RKO (cell line): ENCODE results near the gene KRTAP5-8.
"Not testable (repeated sequence)": the region's sequence is repeated elsewhere in the genome, so short reads cannot be mapped to it uniquely, and the experiment has no call there.

Experiments used
- DNase-seq: peaks from one replicate; pipeline ENCODE4 v3.0.0-alpha.2; 2016; ENCODE audit warnings: low spot score

The KRTAP5-8 gene

DNA sequence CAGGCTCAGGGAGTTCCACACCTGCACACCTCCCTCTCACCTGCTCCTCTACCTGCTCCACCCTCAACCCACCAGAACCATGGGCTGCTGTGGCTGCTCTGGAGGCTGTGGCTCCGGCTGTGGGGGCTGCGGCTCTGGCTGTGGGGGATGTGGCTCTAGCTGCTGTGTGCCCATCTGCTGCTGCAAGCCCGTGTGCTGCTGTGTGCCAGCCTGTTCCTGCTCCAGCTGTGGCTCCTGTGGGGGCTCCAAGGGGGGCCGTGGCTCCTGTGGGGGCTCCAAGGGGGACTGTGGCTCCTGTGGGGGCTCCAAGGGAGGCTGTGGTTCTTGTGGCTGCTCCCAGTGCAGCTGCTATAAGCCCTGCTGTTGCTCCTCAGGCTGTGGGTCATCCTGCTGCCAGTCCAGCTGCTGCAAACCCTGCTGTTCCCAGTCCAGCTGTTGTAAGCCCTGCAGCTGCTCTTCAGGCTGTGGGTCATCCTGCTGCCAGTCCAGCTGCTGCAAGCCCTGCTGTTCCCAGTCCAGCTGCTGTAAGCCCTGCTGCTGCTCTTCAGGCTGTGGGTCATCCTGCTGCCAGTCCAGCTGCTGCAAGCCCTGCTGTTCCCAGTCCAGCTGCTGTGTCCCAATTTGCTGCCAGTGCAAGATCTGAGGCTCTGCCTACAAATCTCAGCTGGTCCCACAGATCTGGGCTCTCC, at the start of gene KRTAP5-8:
Gene KRTAP5-8, plus strand, starts transcription at position 49 of the 689 bp plus-strand sequence. Its CDS starts 31 bp downstream, at position 80.
- DNase-seq, result not testable (repeated sequence)

GRCh38 chr11:71488681-71489270, 49.0 kb upstream of the KRTAP5-8 start:
- no peak for DNase-seq

GRCh38 chr11:71489311-71490043, 48.3 kb upstream of the KRTAP5-8 start:
- no peak for DNase-seq

GRCh38 chr11:71490044-71490730, 47.6 kb upstream of the KRTAP5-8 start:
- no peak for DNase-seq

DNA sequence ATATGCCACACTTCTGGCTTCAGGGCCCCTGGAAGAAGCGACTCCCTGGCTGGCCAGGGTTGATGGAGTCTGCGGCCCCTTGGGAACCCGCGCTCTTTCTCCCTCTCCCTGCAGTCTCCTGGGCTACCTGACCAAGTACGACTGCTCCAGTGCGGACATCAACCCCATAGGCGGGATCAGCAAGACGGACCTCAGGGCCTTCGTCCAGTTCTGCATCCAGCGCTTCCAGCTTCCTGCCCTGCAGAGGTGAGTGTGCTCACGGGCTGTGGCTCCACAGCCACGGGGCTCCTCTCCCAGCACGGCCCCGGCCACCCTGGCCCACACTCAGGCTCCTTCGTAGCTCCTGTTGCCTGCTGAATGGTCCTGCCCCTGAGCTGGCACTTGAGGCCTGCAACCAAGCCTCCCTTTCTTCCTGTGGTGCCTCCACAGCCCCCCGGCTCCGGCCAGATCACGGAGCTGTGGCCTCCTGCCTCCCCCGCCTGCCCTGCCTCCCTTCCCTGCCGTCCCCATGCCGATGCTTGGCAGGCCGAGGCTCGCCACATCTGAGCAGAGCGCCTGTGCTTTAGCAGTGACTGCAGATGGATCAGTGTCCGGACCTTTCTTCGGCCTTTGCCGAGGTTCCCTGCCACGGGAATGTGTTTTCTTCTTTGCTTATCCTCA, 47.0 kb upstream of the KRTAP5-8 start:
- DNase-seq, result no peak

GRCh38 chr11:71491531-71491930, 46.3 kb upstream of the KRTAP5-8 start:
- no peak for DNase-seq

DNA sequence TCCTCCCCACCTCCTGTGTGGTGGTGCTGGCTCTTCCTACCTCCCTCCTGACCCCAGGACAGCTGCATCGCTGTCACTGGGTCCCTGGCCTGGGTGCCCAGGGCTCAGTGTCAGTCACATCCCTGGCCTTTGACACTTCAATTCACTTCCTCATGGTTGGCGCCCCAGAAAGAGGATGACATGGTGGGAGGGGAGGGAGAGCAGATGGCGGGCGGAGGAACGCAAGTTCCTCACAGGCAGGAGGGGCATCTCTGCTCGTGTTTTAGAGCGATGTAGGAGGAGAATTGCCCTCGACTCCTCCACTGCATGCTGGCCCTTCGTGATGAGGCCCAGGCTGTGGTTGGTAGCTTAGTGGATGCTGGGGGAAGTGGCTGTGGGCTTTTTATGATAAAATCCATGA, 45.9 kb upstream of the KRTAP5-8 start:
- DNase-seq, result no peak

DNA sequence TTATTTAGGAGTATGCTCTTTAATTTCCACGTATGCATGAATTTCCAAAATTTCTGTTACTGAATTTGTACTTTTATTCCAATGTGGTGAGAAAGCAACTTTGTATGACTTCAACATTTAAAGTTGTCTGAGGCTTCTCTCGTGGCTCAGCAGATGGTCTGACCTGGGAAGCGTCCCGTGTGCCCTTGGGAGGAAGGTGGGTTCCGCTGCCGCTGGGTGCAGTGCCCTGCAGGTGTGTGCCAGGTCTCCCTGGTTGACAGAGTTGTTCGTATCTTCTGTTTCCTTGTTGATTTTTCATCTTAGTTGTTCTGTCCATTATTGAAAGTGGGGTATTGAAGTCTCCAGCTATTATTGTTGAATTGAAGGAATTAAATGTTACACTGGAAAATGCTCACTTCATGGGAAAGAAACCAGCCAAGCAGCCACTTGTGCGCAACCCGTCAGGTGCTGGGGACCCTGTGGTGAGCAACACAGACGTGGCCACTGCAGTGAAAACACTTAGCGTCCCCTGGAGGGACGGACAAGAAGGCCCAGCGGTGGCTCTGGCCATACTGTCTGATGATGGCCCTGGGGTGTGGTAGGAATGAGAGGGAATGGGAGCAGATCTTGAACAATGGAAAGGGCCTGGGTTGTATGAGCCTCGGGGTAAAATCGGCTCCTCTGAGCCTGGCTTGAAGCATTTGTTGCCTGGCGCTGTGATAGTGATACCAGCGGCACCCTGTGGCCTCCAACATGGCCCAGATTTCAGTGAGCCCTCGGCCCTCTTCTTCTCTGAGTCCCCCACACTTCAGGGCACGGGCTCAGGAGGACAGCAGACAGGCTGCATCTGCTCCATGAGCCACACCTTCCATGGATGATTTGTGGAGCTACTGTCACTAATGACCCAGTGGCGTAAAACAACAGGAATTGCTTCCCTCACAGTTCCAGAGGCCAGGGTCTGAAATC, 42.3 kb upstream of the KRTAP5-8 start:
- DNase-seq, result no peak

DNA sequence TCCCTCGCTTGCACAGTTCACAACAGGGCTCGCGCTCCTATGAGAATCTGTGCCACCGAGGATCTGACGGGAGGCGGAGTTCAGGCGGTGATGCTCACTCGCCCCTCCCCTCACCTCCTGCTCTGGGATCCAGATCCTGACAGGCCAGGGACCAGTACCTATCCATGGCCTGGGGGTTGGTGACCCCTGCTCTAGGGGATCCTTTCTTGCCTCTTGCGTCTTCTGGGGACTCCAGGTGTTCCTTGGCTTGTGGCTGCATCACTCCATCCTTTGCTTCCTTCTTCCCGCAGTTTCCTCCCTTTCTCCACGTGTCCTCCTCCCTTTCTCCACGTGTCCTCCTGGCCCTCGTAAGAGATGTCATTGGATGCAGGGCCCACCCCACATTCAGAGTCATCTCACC, 41.4 kb upstream of the KRTAP5-8 start:
- no peak for DNase-seq

- no peak for DNase-seq
These were observed 39.7 kb upstream of the KRTAP5-8 start for GRCh38 chr11:71498091-71498490.

DNA sequence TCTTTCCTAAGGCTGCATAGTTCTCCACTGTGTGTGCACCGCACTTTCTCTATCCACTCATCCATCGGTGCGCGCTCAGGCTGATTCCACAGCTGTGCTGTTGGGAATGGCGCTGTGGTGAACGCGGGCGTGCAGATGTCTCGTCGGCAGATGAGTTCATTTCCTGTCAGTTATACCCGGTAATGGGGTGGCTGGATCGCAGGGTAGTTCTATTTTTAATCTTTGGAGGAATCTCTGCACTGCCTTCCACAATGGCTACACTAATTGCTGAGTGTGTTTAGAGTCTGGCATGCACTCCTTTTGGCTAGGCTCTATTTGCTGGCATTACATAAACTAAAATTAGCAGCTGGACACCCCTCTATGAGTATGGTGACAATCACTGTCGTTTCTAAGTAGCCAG, 38.7 kb upstream of the KRTAP5-8 start:
- DNase-seq, result peak; percentile 3

DNA sequence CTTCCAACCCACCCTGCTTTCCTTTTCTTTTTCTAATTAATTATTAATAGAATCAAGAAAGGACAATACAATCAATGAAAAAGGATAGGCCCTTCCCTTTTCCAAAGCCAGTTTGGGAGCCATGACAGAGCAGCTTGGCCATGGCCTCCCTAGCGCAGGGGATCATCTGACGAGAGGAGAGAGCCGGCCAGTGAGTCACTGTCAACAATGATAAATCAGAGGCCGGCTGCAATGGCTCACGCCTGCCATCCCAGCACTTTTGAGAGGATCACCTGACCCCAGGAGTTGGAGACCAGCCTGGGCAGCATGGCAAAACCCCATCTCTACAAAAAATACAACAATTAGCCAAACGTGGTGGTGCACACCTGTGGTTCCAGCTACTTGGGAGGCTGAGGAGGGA, 38.3 kb upstream of the KRTAP5-8 start:
- DNase-seq, result no peak

- no peak for DNase-seq
These were observed 37.2 kb upstream of the KRTAP5-8 start for GRCh38 chr11:71500601-71501021.

GRCh38 chr11:71501071-71501985, 36.5 kb upstream of the KRTAP5-8 start:
- no peak for DNase-seq

DNA sequence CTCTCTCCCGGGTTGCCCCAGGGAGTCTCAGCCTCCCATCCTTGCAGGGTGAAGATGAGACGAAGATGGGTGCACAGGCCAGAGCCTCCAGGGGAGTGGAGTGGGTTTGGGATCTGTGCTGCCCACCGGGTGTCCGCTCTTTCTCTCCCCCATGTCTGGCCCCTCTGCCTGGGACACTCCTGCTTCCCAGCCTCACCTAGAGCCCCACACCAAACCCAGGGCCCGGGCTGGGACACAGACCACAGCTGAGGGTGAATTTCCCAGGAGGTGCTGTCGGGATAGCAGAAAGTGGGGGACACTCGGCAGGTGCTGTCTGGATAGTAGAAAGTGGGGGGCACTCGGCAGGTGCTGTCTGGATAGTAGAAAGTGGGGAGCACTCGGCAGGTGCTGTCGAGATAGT, 35.8 kb upstream of the KRTAP5-8 start:
- DNase-seq, result no peak

DNA sequence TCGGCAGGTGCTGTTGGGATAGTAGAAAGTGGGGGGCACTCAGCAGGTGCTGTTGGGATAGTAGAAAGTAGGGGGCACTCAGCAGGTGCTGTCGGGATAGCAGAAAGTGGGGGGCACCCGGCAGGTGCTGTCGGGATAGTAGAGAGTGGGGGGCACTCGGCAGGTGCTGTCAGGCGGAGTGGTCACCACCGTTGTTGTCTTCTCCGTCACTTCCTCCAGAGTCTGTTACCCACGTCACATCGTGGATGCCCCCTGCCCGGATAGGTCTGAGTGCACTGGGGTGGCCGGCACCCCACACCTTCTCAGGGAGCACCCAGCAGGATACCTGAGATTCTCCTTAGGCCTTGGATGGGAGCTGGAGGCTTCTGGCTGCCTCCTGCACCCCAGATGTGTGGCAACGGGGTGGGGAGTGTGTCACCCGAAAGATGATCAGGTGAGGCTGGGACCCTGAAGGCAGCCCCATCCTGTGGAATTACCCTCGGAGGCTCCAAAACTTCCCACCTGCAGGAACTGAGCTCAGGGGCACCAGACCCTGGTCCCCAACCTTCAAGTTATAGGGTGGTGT, 34.9 kb upstream of the KRTAP5-8 start:
- DNase-seq, result no peak

GRCh38 chr11:71504531-71504930, 33.3 kb upstream of the KRTAP5-8 start:
- no peak for DNase-seq

DNA sequence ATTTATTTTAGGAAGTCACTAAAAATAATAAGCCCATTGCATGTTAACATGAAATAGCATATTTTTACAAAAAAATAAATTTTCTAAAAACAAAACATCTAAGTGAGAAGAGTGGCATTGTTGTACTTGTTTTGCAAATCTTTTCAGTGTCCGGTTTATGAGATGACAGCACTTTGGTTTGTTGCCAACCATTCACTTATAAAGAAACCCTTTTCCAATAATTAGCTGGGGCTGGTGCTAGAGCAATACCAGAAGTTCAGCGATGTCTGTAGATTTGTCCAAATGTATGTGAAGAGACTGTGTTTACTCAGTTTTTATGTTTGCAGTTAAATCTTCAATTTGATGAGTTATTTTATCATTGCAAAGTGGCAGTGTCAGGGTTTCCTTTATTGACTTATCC, 32.8 kb upstream of the KRTAP5-8 start:
- DNase-seq, result no peak

GRCh38 chr11:71505781-71506180, 32.0 kb upstream of the KRTAP5-8 start:
- DNase-seq, result no peak

DNA sequence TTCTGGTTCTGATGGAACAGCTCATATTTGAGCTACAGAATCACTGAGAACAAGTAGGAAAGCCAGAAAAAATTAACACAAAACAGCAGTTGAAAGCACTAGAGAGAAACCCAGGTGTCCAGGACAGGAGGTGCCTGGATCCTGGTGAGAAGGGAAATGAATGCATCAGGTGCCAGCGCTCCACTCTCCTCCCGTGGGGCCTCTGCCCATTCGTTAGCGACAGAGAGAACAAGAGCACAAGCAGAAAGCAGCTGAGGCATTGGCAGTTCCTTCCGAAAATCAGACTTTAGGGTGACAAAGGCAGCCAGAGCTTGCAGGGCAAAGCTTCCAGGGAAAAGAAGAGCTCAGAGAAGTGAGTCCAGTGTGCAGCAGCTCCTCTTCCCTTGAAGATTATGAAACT, 30.7 kb upstream of the KRTAP5-8 start:
- no peak for DNase-seq
